ENCODE results near the gene ENGASE. TPM values are rescaled to one million over a fixed set of nuclear protein-coding genes. Genes with fewer than 3 reads are reported as not detected.
A peak's percentile ranks its signal among the peaks of the same experiment; 100 is the strongest.

The ENGASE gene
- total and polyA plus RNA-seq, 9 of the 15 experiments (the other 6 are each of a cell fraction or from before 2014, with no cell fraction given) = 0.06 to 45.5 (median 13.9) TPM

GRCh38 chr17:79129523-79129922 is 54.9 kb downstream of the ENGASE start (continued):
- TF ChIP-seq ZKSCAN8 (CRISPR knock-in tag; IDR thresholded peaks at IDR 0.05) (no peak), POLR2G (IDR thresholded peaks at IDR 0.05; ENCODE audit: low read depth, low read length) (no peak), PATZ1 (CRISPR knock-in tag; IDR thresholded peaks at IDR 0.05; ENCODE audit: borderline replicate concordance) (no peak)

- Histone ChIP-seq H3K27ac (ENCODE audit: extremely low read depth, low read depth, low read length) (no peak overlapping the region), H3K9me3 (replicated peaks; ENCODE audit: control insufficient read depth, insufficient read depth, low read depth, low read length) (no peaks in the 10 kb centered on the region), H3K4me1 (replicated peaks in 1 of 2; ENCODE audit: control insufficient read depth in 2 of 2, insufficient read depth in 2 of 2, low read length in 2 of 2) (peaks cover 0 to 2% of the 10 kb centered on the region in 2 experiments; a peak in 2 of 5 replicates), H3K4me3 (no peak overlapping the region), H3K9ac (ENCODE audit: insufficient read depth in 1 of 2, low read depth in 2 of 2, low read length in 2 of 2) (no peak overlapping the region; a peak in 1 of 4 replicates), H3K4me2 (ENCODE audit: insufficient read depth, low read length) (no peak overlapping the region), H3K79me2 (ENCODE audit: control insufficient read depth, insufficient read depth, low read length) (no peaks in the 10 kb centered on the region), H4K20me1 (replicated peaks; ENCODE audit: control insufficient read depth, insufficient read depth, low read length) (peaks cover 12% of the 10 kb centered on the region), H3K9me1 (ENCODE audit: control insufficient read depth, insufficient read depth, low read length) (no peaks in the 10 kb centered on the region), H3K36me3 (ENCODE audit: control insufficient read depth, insufficient read depth, low read length) (no peaks in the 10 kb centered on the region), H2AFZ (ENCODE audit: low read depth, low read length) (no peak overlapping the region), H3K27me3 (ENCODE audit: control insufficient read depth in 2 of 2, insufficient read depth in 2 of 2, low read length in 2 of 2) (peaks cover 47 to 93% of the 10 kb centered on the region in 2 experiments)
- in situ Hi-C loops (cut with MboI) = no loop called here
- DNase-seq (ENCODE audit: extremely low read depth in 1 of 4, low spot score in 3 of 4) (no peak), FAIRE-seq (no peak), ATAC-seq (no peak)
- ChIA-PET CTCF (ENCODE audit: low intra/inter-chr PET ratio) (no interaction called here), POLR2A (no interaction called here)
- WGBS (ENCODE audit: insufficient coverage, low coverage, missing lambda C conversion rate) = under 1% methylated on average over 34 of the region's 34 CpGs
- TF ChIP-seq KDM1A (IDR thresholded peaks at IDR 0.05) (peak in 1 of 2 experiments; percentile 57; a peak in 1 of 4 replicates), PBX2 (CRISPR knock-in tag; IDR thresholded peaks at IDR 0.05; ENCODE audit: low read depth) (no peak), PBX2 (tag; conservative IDR thresholded peaks at IDR 0.05; ENCODE audit: low read depth) (no peak)
- no TSS peak for BruUV-seq (replicated peaks)
- intact Hi-C loops (cut with micrococcal nuclease) = no loop called here
These were observed 56.1 kb downstream of the ENGASE start for GRCh38 chr17:79130536-79131273.
